Osteoblast (primary cell): Measurements from ENCODE around the gene PRMT1. TPM values are rescaled to one million over a fixed set of nuclear protein-coding genes. Genes with fewer than 3 reads are reported as not detected.

Experiments
- DNase-seq: peaks from one replicate; pipeline ENCODE4 v3.0.0; 2011; ENCODE audit warnings: low spot score, mixed read lengths; ENCODE audit not compliant: insufficient read length; ENCODE audit errors: missing footprints
- H2AFZ ChIP-seq: 2 replicates; pipeline ENCODE4 v1.6.0; 2011; ENCODE audit warnings: mild to moderate bottlenecking, low read length
- H3K27ac ChIP-seq: 2 replicates; pipeline ENCODE4 v1.5.1; 2011; ENCODE audit warnings: mild to moderate bottlenecking, low read depth, low read length, moderate library complexity
- H3K27me3 ChIP-seq: 2 replicates; pipeline ENCODE4 v1.6.0; 2012; ENCODE audit warnings: mild to moderate bottlenecking, control low read depth, inconsistent platforms, low read length, moderate library complexity; ENCODE audit not compliant: insufficient read depth
- H3K36me3 ChIP-seq: 2 replicates; pipeline ENCODE4 v1.5.1; 2011; ENCODE audit warnings: mild to moderate bottlenecking, low read length, control low read depth, moderate library complexity; ENCODE audit not compliant: insufficient read depth
- H3K4me1 ChIP-seq: 2 replicates; pipeline ENCODE4 v1.5.1; 2011; ENCODE audit warnings: mild to moderate bottlenecking, low read length, control low read depth, moderate library complexity; ENCODE audit not compliant: insufficient read depth
- H3K4me2 ChIP-seq: 2 replicates; pipeline ENCODE4 v1.6.0; 2011; ENCODE audit warnings: mild to moderate bottlenecking, low read length; ENCODE audit not compliant: insufficient read depth
- H3K4me3 ChIP-seq: fragments of 200-600 bp; sonication (generic); 3 replicates; pipeline ENCODE4 v1.5.1; 2012; ENCODE audit warnings: mild to moderate bottlenecking, low read length, inconsistent platforms; ENCODE audit not compliant: insufficient read depth
- H3K79me2 ChIP-seq: 2 replicates; pipeline ENCODE4 v1.6.0; 2012; ENCODE audit warnings: mild to moderate bottlenecking, low read length, control low read depth, inconsistent platforms; ENCODE audit not compliant: insufficient read depth
- H3K9me3 ChIP-seq: 2 replicates; pipeline ENCODE4 v1.5.1; 2011; ENCODE audit warnings: low read depth, low read length, control low read depth
- H4K20me1 ChIP-seq: 2 replicates; pipeline ENCODE4 v1.6.0; 2012; ENCODE audit warnings: mild to moderate bottlenecking, low read length, control low read depth; ENCODE audit not compliant: insufficient read depth
- total RNA-seq: library from RNA; depleted of rRNA; stranded (reverse); fragments of >200 nt; gene quantifications from 2 replicates; pipeline ENCODE4 v1.2.3, GENCODE V29; 2012
- TF ChIP-seq, protein P1 (sequence below): IDR thresholded peaks from 2 replicates; pipeline ENCODE4 v1.5.1; 2011; ENCODE audit warnings: mild to moderate bottlenecking, low read depth, low read length, moderate library complexity; ENCODE audit errors: extremely low read depth

Gene PRMT1
- total RNA-seq, 1 donor, result 208 TPM

DNA sequence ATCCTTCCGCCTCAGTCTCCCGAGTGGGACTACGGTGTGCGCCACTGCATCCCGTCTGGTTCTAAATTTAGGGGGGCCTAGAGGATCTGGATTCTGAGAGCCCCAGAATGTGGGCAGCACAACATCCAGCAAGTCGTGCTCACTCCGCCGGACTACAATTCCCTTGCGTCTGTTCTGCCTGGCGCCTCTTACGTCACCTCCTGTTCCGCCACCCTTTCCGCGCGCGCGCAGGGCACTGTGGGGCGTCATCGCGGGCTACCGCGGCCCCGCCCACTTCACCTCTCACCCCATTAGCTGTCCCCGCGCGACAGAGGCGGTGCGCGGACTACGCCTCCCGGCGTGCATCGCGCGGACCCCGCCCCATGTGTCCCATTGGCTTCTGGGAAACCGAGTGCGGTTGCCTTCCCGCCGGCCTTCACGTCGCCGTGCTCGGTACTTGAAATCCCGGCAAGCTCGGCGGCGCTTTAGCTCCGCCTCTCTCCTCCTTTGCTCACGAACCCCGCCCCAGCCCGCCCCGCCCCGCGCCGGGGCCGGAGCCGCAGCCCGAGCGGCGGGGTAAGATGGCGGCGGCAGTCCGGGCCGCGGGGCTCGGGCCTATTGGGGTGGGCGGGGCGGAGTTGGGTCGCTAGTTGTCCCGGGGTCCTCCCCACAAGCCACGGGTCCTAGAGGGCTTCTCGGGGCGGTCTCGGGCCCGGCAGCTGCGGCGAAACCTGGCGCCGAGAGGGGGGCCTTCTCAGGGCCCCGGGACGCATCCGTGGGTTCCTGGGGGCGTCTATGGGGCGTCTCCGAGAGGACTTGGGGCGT lies 35.2 kb upstream of the PRMT1 start, which contains the start of gene SCAF1:
SCAF1 (plus strand) TSS at position 522 of the 804 bp plus-strand sequence. CDS start 2,818 bp downstream, outside the sequence.
- Histone ChIP-seq H3K9me3 (no peaks in the 10 kb centered on the region), H3K27ac (peak within 1 kb of the TSS; percentile 100), H3K4me2 (peak within 1 kb of the TSS; percentile 97), H3K27me3 (no peaks in the 10 kb centered on the region), H3K36me3 (peaks cover 23% of the 10 kb centered on the region), H3K4me1 (peaks cover 40% of the 10 kb centered on the region), H3K4me3 (peak within 1 kb of the TSS; percentile 91), H3K79me2 (peaks cover 62% of the 10 kb centered on the region), H4K20me1 (peaks cover 31% of the 10 kb centered on the region), H2AFZ (peak within 1 kb of the TSS; percentile 49)
- TF ChIP-seq, protein P1, sequence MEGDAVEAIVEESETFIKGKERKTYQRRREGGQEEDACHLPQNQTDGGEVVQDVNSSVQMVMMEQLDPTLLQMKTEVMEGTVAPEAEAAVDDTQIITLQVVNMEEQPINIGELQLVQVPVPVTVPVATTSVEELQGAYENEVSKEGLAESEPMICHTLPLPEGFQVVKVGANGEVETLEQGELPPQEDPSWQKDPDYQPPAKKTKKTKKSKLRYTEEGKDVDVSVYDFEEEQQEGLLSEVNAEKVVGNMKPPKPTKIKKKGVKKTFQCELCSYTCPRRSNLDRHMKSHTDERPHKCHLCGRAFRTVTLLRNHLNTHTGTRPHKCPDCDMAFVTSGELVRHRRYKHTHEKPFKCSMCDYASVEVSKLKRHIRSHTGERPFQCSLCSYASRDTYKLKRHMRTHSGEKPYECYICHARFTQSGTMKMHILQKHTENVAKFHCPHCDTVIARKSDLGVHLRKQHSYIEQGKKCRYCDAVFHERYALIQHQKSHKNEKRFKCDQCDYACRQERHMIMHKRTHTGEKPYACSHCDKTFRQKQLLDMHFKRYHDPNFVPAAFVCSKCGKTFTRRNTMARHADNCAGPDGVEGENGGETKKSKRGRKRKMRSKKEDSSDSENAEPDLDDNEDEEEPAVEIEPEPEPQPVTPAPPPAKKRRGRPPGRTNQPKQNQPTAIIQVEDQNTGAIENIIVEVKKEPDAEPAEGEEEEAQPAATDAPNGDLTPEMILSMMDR, result no peak
- peak; percentile 100 for DNase-seq

DNA sequence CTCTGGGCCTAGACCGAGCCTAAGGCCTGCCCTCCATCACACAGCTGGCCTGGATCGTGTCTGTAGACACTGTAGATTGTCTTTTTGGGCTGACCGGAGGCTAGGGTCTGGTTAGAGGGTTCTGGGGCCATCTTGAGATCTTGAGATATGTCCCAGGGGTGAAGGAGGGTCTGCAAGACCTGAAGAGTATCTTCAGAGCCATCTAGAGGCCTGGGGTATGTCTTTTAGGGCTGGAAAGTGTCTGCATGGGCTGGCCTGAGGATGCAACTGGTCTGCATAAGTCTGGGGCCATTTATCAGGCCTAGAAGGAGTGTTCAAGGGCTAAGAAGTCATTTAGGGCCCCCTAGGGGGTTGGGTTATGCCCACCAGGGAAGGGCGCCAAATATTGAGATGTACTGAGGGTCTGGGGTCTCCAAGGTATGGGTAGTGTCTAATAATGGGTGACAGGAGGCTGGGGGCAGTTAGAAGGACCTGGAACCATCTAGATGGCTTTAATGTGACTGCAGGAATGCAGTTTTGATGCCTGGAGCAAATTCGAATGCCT lies 34.5 kb upstream of the PRMT1 start:
- Histone ChIP-seq H3K36me3 (peaks cover 30% of the 10 kb centered on the region), H3K4me1 (peaks cover 40% of the 10 kb centered on the region)

DNA sequence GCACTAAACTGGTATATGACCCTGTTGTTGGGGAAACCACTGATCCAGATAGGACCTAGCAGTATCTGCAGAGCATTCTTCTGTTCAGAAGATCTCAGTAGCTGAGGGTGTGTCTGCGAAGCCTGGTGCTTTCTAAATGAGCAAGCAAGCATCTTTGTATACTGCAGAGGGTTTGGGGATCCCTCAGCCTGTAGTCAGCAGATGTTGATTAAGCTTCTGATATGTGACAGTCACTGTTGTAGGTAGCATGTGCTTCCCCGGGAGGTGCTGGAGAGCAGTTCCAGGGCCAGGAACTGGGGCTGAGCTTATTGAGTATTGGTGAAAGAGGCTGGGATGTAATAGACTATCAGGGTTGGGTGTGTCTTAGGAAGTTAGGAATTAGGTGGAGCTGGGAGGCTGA lies 33.6 kb upstream of the PRMT1 start:
- no peak for DNase-seq
- H3K79me2 ChIP-seq, result peaks cover 72% of the 10 kb centered on the region
- H3K4me2 ChIP-seq, result peak overlapping the region; percentile 97
- peak overlapping the region; percentile 91 for H3K4me3 ChIP-seq
- peak overlapping the region; percentile 87 for H3K27ac ChIP-seq
- peaks cover 34% of the 10 kb centered on the region for H3K36me3 ChIP-seq
- no peak overlapping the region for H2AFZ ChIP-seq
- H3K4me1 ChIP-seq, result peaks cover 33% of the 10 kb centered on the region
- peaks cover 39% of the 10 kb centered on the region for H4K20me1 ChIP-seq
- no peaks in the 10 kb centered on the region for H3K27me3 ChIP-seq
- H3K9me3 ChIP-seq, result no peaks in the 10 kb centered on the region
- TF ChIP-seq, protein P1, result no peak

More for the DNA sequence above, 34.5 kb upstream of the PRMT1 start:
- peak overlapping the region; percentile 91 for H3K4me3 ChIP-seq
- peaks cover 68% of the 10 kb centered on the region for H3K79me2 ChIP-seq
- H4K20me1 ChIP-seq, result peaks cover 38% of the 10 kb centered on the region
- H2AFZ ChIP-seq, result peak overlapping the region; percentile 49
- H3K4me2 ChIP-seq, result peak overlapping the region; percentile 97
- no peaks in the 10 kb centered on the region for H3K9me3 ChIP-seq
- H3K27me3 ChIP-seq, result no peaks in the 10 kb centered on the region
- peak overlapping the region; percentile 87 for H3K27ac ChIP-seq
- DNase-seq, result no peak
- TF ChIP-seq, protein P1, result no peak

DNA sequence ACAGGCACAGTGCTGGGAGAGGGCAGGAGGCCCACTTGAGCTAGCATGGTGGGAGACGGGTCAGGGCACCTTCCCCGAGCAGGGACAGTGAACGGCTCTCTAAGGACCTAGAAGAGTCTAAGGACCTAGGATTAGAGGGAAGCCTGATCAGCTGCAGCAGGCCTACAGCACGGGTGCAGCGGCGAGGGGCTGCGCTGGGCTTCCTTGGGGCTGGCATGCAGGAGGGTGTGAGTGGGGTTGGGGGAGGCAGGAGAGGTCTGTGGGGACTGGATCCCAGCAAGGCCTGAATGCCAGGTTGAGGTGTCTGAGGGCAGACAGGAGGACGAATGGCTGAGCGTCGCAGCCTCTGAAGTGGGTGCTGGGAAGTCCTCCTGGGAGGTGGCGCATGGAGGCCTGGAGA lies 31.5 kb upstream of the PRMT1 start:
- H3K4me2 ChIP-seq, result no peak overlapping the region
- no peak for DNase-seq
- no peak overlapping the region for H3K4me3 ChIP-seq
- H2AFZ ChIP-seq, result no peak overlapping the region
- TF ChIP-seq, protein P1, result no peak
- peaks cover 24% of the 10 kb centered on the region for H3K4me1 ChIP-seq
- H3K27ac ChIP-seq, result no peak overlapping the region
- no peaks in the 10 kb centered on the region for H3K27me3 ChIP-seq
- peaks cover 48% of the 10 kb centered on the region for H3K36me3 ChIP-seq
- peaks cover 53% of the 10 kb centered on the region for H4K20me1 ChIP-seq
- no peaks in the 10 kb centered on the region for H3K9me3 ChIP-seq
- H3K79me2 ChIP-seq, result peaks cover 74% of the 10 kb centered on the region
